NCI-H1436 treated with DMSO at 0.1 percent for 48 hours (cell line): ENCODE results near the gene CPM.

Experiments
- DNase-seq: peaks from one replicate; lab custom pipeline; 2025; lab: John Stamatoyannopoulos, UW

CPM gene

GRCh38 chr12:68932961-68933893, at the start of gene CPM:
Gene CPM (minus strand): TSS chr12:68933171. CDS start chr12:68932837, 334 bp downstream.
- DNase-seq = no peak

GRCh38 chr12:68981516-68981915, 48.5 kb upstream of the CPM start:
- DNase-seq = no peak

DNA sequence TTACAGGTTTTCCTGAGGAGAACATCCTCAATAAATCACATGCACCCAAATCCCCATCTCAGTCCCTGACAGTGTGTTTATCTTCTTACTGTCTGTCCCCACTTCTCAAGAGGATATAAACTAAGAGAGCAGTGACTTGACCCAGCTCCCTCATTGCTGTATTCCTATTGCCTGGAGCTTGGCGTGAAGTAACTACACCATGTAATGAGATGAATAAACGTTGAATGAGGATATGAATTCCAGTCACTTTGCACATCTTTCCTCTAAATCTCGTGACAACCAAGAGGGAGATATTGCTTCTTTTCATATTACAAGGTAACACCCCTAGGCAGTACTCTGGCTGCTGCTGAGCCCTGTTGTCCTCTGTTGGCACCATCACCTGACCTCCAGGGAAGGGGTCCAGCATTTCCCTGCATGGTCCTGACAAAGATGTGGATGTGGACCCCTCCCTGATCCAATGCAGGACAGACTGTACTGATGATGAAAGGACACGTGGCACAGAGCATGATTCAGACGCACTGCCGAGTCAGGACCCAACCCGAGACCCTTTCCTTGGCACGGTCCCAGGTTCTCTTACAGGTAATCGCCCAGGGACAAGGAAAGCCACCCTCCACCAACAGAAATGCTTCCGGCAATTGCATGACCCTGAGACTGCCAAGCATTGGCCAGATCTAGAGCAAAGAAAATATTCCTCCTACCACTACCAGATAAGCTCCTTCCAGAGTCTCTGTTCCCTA, 47.7 kb upstream of the CPM start:
- DNase-seq = no peak

DNA sequence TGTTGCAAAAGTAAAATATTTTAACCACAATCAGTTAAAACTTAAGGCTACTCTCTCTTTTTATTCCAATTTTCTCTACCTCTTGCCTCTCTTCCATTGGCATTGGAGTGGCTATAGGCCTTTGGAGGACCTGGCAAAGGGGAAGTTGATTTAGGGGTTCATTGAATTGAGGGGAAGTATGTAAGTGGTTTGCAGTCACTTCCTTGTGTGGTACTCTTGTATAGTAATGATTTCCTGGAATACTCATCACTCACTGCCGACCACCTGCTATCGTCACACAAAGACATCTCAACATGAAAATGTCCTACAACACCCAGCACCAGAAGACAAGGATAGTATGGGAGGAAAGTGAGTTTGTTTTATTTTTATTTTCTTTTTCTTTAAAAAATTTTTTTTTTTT, 45.7 kb upstream of the CPM start:
- no peak for DNase-seq

- DNase-seq = peak; percentile 37
Measured at GRCh38 chr12:68977909-68978610, 45.1 kb upstream of the CPM start.

GRCh38 chr12:68977335-68977734, 44.4 kb upstream of the CPM start:
- DNase-seq = no peak

- no peak for DNase-seq
Measured at GRCh38 chr12:68976395-68976841, 43.4 kb upstream of the CPM start.

DNA sequence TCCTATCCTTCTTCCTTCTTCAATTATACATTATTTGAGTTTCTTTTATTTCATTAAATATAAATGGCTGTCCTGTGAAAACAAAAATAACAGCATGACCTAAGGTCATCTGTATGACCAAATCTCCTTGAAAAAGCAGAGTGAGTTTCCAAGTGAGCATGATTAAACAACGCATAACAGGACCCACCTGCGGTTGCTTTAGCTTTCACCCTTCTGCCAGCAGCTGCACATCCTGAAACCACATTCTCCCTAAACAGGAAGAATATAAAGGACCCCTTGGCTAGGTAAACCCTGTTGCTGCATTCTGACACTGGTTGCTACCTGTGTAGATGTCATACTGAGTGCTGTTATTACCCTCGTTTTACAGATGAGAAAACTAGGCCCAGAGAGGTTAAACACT, 42.8 kb upstream of the CPM start:
- no peak for DNase-seq

DNA sequence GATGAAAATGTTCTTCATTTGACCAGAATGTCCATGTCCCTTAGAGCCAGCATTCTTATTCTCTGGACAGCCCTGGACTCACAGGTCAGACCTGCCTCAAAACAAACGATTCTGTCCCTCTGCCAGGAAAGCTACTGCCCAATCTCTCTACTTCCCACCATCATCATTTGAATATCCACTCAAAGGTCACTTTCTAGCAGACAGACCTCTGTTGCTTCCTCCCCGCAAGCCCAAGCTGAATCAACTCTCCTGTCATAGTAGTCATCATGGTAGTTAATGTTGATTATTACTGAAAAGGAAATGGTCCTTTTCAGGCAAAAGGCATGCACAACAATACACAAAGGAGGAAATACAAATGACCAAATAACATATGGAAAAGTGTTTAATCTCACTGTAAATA, 39.6 kb upstream of the CPM start:
- DNase-seq = no peak

- no peak for DNase-seq
Measured at GRCh38 chr12:68971404-68971803, 38.4 kb upstream of the CPM start.

DNA sequence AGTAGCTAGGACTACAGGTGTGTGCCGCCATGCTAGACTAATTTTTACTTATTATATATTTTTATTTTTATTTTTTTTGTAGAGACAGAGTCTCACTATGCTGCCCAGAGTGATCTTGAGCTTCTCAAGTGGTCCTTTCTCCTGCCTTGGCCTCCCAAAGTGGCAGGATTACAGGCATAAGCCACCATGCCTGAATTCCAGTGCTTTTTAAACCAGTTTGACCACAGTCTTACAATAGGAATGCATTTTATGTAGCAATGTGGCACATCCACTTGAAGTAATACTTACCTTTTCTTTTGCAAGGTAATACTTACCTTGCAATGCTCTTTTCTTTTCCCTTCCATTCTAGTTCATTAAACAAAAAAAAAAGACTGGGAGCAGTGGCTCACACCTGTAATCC, 38.0 kb upstream of the CPM start:
- no peak for DNase-seq

GRCh38 chr12:68970306-68970705, 37.3 kb upstream of the CPM start:
- no peak for DNase-seq

DNA sequence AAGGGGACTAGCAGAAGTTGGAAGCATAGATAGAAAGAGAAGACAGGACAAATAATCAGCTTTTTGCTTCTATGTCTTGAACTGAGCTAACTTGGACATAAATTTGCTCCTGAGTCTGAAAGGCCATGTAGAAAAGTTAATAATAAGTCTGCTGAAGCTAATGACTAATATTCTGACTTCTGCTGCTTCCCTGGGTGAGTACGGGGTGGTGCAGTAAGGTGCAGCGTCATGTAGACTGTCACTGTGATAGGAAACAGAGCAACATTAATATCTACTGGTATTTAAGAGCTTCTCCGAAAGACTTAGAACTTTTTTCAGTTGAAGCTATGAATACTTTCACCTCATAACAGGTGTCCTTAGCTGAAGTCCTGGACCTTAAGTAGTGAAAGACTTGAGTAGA, 34.1 kb upstream of the CPM start:
- no peak for DNase-seq

GRCh38 chr12:68963856-68964745, 31.1 kb upstream of the CPM start:
- no peak for DNase-seq

GRCh38 chr12:68962877-68963855, 30.2 kb upstream of the CPM start:
- no peak for DNase-seq

- no peak for DNase-seq
Measured at GRCh38 chr12:68959891-68960464, 27.0 kb upstream of the CPM start.

DNA sequence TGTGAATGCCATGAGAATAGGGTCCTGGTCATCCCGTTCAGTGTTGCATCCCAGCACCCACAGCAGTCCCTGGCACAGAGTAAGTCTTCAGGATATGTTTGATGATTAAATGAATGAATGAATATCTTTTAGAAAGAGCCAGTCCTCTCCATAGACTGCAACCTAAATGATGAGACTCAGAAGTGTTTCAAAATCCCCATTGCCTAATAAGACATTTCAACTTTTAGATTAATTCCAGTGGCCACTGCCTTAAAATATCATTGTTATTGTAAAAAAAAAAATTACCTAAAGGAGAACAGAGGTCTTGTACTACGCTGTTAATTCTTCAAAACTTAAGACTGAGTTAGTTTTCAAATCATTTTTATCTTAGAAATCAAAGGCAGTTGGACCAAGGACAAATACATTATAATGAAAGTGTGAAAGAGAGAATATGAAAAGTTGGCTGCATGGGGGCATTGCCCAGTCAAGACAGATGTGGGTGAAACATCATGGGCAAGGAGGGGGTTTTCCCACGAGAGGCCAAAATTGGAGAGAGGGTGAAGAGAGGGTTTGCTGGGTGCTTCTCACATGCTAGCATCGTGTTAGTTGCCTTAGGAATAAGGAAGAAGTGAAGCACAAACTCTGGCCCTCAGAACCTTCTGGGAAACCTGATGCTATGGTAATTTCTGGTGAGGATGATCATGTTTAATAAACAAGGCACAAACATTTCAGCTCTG, 26.3 kb upstream of the CPM start:
- no peak for DNase-seq

GRCh38 chr12:68958322-68958721, 25.4 kb upstream of the CPM start:
- DNase-seq = no peak

GRCh38 chr12:68957273-68957672, 24.3 kb upstream of the CPM start:
- DNase-seq = no peak
